Fibroblast of lung (primary cell): ENCODE results near the gene HTT.

Experiments used
- EZH2 ChIP-seq: IDR thresholded peaks from 2 replicates; pipeline ENCODE4 v1.5.1; 2012; ENCODE audit warnings: low read length, control low read depth, mild to moderate bottlenecking; ENCODE audit errors: missing control alignments
- TF ChIP-seq, protein P1 (sequence below), 2 donors: IDR thresholded peaks in 1 of 2; conservative IDR thresholded peaks in 1 of 2; 1 replicate in 1 of 2; 2 replicates in 1 of 2; pipeline ENCODE4 v1.5.1; 2011 to 2012; ENCODE audit warnings: low read length in 2 of 2, control low read depth in 1 of 2, inconsistent platforms in 1 of 2, low read depth in 1 of 2, mild to moderate bottlenecking in 1 of 2

DNA sequence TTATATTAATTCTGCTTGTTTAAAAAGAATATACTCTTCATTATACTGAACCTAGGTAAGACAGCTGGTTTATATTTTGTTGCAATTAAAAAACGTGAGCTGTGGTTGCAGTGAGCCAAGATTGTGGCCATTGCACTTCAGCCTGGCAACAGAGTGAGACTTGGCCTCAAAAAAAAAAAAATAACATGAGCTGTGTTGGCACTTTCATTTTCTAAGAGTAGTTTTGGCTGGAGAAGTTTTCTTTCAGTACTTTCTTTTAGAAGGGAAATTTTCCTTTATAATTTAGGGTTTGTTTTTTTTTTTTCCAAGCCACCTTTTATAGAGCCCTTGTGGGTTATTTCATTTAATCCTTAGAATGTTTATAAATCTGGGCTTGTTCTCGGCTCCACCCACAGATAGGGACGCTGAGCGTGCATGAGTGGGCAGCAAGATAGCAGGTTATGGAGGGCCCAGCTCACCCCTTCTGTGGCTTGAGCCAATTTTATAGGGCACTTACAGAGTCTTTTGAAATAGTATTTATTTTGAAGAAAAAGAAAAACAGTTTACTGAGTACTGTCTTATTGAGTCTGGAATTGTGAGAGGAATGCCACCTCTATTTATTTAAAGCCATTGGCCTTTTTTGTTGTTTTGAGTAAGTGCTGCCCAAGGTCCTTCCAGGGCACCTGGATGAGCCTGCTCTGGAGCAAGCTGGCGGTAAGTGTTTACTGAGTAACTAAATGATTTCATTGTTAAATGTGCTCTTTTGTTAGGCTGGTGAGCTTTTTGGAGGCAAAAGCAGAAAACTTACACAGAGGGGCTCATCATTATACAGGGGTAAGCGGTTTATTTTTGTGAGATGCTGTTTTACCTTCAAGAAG, 60.9 kb downstream of the HTT start:
- TF ChIP-seq, protein P1, sequence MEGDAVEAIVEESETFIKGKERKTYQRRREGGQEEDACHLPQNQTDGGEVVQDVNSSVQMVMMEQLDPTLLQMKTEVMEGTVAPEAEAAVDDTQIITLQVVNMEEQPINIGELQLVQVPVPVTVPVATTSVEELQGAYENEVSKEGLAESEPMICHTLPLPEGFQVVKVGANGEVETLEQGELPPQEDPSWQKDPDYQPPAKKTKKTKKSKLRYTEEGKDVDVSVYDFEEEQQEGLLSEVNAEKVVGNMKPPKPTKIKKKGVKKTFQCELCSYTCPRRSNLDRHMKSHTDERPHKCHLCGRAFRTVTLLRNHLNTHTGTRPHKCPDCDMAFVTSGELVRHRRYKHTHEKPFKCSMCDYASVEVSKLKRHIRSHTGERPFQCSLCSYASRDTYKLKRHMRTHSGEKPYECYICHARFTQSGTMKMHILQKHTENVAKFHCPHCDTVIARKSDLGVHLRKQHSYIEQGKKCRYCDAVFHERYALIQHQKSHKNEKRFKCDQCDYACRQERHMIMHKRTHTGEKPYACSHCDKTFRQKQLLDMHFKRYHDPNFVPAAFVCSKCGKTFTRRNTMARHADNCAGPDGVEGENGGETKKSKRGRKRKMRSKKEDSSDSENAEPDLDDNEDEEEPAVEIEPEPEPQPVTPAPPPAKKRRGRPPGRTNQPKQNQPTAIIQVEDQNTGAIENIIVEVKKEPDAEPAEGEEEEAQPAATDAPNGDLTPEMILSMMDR (conservative IDR thresholded peaks at IDR 0.05 in 1 of 2, IDR thresholded peaks at IDR 0.05 in 1 of 2; ENCODE audit: low read depth in 1 of 2, low read length in 2 of 2) = no peak
- no peak for TF ChIP-seq EZH2
